Astrocyte of the cerebellum (primary cell): ENCODE measurements around the gene HMGB3.
"Not testable (repeated sequence)": the region's sequence is repeated elsewhere in the genome, so short reads cannot be mapped to it uniquely, and the experiment has no call there.

Experiments
- DNase-seq: peaks from one replicate; pipeline ENCODE4 v3.0.0-alpha.2; 2011; ENCODE audit warnings: low read depth
- H3K4me3 ChIP-seq: 2 replicates; pipeline ENCODE4 v1.5.1; 2011; ENCODE audit warnings: mild to moderate bottlenecking, low read depth, low read length, moderate library complexity
- CTCF ChIP-seq: IDR thresholded peaks from 2 replicates; pipeline ENCODE4 v1.5.1; 2012; ENCODE audit warnings: low read length, low read depth, moderate library complexity, mild to moderate bottlenecking; ENCODE audit errors: missing control alignments
- in situ Hi-C: cut with HindIII; loops from 2 replicates; pipeline ENCODE4 v1.10.0; 2017; ENCODE audit warnings: low sequenced_read_pairs

The HMGB3 gene

DNA sequence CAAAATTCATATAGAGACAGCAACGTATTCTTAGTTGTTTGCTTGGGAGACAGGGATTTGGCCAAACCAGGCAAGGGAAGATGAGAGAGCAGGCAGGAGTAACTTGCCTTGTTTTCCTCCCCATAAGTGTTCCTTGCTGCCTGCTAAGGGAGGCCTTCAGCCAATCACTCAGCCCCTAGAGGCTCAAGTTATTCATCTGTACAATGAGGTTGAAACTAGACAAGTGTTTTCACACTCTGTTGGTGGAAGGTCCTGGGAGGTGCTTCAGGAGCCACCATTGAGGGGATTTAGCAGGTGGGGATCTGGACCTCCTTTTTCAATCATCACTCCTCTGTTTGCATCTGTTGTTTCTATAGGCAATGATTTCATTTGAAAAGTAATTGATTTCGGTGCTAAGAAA lies 23.6 kb upstream of the HMGB3 start:
- no peak overlapping the region for H3K4me3 ChIP-seq
- TF ChIP-seq CTCF, result no peak
- DNase-seq, result no peak
- in situ Hi-C loops, result no loop called here

GRCh38 chrX:150961631-150962030 lies 21.5 kb upstream of the HMGB3 start:
- in situ Hi-C loops, result no loop called here
- TF ChIP-seq CTCF, result no peak
- H3K4me3 ChIP-seq, result no peak overlapping the region
- DNase-seq, result no peak

DNA sequence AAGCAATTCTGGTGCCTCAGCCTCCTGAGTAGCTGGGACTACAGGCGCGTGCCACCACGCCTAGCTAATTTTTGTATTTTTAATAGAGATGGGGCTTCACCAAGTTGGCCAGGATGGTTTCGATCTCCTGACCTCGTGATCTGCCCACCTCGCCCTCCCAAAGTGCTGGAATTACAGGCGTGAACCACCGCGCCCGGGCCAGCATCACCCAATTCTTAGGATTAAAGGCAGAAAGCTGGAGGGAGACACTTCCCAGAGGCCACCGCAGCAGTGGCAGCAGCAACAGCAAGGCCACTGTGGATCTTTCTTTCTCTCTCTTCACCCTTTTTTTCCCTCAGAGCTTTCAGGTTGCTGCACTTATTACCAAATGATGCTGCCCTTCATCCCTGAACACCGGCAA lies 18.7 kb upstream of the HMGB3 start:
- in situ Hi-C loops, DNase-seq, H3K4me3 ChIP-seq: not testable (repeated sequence)

DNA sequence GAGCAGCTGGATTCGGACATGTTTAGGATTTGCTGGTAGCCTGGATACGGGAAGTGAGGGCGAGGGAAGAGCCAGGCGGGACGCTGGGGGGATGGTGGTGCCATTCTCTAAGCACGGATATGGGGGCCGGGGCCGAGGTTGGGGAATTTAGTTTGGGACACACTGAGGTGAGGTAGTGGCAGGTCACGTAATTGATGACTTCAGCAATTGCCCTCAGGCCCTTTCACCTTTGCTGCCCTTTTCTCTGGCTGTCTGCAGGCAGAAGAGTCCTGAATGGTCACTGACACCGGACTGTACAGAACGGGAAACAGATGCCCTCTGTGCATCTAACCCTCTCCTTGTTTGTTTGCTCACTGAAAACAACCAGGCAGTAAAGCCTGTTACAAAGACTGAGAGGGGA lies 16.9 kb upstream of the HMGB3 start:
- DNase-seq, result no peak
- TF ChIP-seq CTCF, result no peak
- H3K4me3 ChIP-seq, result no peak overlapping the region
- in situ Hi-C loops, result no loop called here

DNA sequence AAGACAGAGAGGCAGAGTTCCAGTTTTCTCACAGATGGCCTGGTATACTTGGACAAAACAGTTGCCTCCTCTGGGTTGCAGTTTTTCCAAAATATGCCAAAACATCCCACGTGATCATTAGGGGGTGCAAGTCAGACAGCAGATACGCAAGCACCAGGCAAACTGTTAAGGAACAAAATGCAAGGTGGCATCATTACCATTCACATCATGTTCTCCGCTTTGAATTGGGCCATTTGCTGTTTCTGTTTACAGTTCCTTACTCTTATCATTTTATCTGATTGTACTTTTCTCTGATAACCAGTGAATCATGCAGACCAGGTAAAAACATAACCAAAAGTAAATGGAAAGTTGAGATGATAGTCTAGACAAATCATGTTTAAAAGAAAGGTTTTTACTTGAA lies 16.4 kb upstream of the HMGB3 start:
- in situ Hi-C loops, result no loop called here
- no peak for TF ChIP-seq CTCF
- no peak overlapping the region for H3K4me3 ChIP-seq
- no peak for DNase-seq

DNA sequence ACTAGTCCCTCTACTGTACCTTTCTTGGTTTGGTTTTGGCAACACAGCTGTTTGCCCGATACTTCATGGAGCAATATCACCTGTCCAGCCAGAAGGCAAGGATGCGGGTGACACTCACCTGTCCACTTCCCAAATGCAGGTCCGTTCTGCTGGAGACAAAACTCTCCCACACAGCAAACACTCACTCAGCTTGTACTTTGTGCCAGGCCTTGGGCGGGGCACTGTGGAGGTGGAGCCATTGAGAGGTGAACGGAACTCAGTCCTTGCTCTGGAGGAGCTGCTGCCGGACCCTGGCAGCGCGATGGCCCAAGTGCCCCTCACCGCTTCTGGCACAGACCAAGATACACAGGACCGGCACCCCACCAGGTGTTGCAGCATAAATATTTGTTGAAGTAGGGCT lies 15.3 kb upstream of the HMGB3 start:
- DNase-seq, result no peak
- TF ChIP-seq CTCF, result no peak
- no peak overlapping the region for H3K4me3 ChIP-seq
- in situ Hi-C loops, result no loop called here

GRCh38 chrX:150968862-150969720 lies 14.0 kb upstream of the HMGB3 start:
- no peak for DNase-seq
- in situ Hi-C loops, result no loop called here
- no peak overlapping the region for H3K4me3 ChIP-seq
- no peak for TF ChIP-seq CTCF
